ENCODE results near the gene HEBP2. TPM values are rescaled to one million over a fixed set of nuclear protein-coding genes. Genes with fewer than 3 reads are reported as not detected.

The HEBP2 gene
- total RNA-seq, 1 donor from 2014 or later = 41.9 TPM

GRCh38 chr6:138454981-138455706 lies 51.1 kb downstream of the HEBP2 start:
- Histone ChIP-seq H3K9me3 (no peaks in the 10 kb centered on the region), H3K4me3 (no peak overlapping the region), H3K4me1 (peaks cover 8% of the 10 kb centered on the region), H3K36me3 (no peaks in the 10 kb centered on the region), H3K27me3 (no peaks in the 10 kb centered on the region), H3K27ac (peak overlapping the region; percentile 20)
- ATAC-seq = peak; percentile 95
- TF ChIP-seq CTCF (IDR thresholded peaks at IDR 0.05) = no peak
- peak; percentile 81 for DNase-seq
- intact Hi-C loops (cut with DNase I) = no loop called here

GRCh38 chr6:138455746-138456400 lies 51.9 kb downstream of the HEBP2 start:
- Histone ChIP-seq H3K27ac (peak overlapping the region; percentile 20), H3K36me3 (no peaks in the 10 kb centered on the region), H3K27me3 (no peaks in the 10 kb centered on the region), H3K4me1 (peaks cover 8% of the 10 kb centered on the region), H3K4me3 (no peak overlapping the region), H3K9me3 (no peaks in the 10 kb centered on the region)
- TF ChIP-seq CTCF (IDR thresholded peaks at IDR 0.05) = no peak
- DNase-seq = no peak
- peak; percentile 41 for ATAC-seq
- intact Hi-C loops (cut with DNase I) = no loop called here

GRCh38 chr6:138456401-138456790 lies 52.4 kb downstream of the HEBP2 start:
- H3K36me3 ChIP-seq = no peaks in the 10 kb centered on the region
- ATAC-seq (no peak), DNase-seq (no peak)
- H3K4me3 ChIP-seq = no peak overlapping the region
- intact Hi-C loops (cut with DNase I) = no loop called here
- peak overlapping the region; percentile 20 for H3K27ac ChIP-seq
- H3K4me1 ChIP-seq = peaks cover 8% of the 10 kb centered on the region
- no peak for TF ChIP-seq CTCF (IDR thresholded peaks at IDR 0.05)
- H3K27me3 ChIP-seq = no peaks in the 10 kb centered on the region
- no peaks in the 10 kb centered on the region for H3K9me3 ChIP-seq

GRCh38 chr6:138461647-138462046 lies 57.6 kb downstream of the HEBP2 start:
- H3K9me3 ChIP-seq = no peaks in the 10 kb centered on the region
- DNase-seq (no peak), ATAC-seq (no peak)
- H3K36me3 ChIP-seq = peaks cover 16% of the 10 kb centered on the region
- H3K4me3 ChIP-seq = no peak overlapping the region
- no peak for TF ChIP-seq CTCF (IDR thresholded peaks at IDR 0.05)
- H3K4me1 ChIP-seq = no peaks in the 10 kb centered on the region
- no peaks in the 10 kb centered on the region for H3K27me3 ChIP-seq
- H3K27ac ChIP-seq = no peak overlapping the region
- intact Hi-C loops (cut with DNase I) = no loop called here

DNA sequence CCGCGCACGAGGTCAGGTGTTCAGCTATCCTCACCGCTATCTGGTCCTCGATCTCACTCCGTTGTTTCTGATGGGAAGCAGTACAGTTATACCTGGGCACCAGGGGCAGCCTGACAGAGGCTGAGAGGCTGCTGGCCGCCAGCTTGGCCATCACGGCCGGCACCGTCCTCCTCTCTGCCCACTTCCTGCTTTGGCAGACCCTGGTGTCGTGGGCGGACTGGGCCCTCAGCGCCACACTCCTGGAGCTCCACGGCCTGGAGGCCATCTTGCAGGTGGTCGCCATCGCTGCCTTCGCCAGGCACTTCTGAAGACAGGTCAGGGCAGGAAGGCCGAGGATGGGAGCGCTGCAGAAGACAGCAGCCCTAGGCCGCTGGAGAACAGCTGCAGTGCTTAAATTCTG lies 60.1 kb downstream of the HEBP2 start:
- Histone ChIP-seq H3K36me3 (peaks cover 16% of the 10 kb centered on the region), H3K4me1 (no peaks in the 10 kb centered on the region), H3K27ac (no peak overlapping the region), H3K4me3 (no peak overlapping the region), H3K27me3 (no peaks in the 10 kb centered on the region), H3K9me3 (no peaks in the 10 kb centered on the region)
- DNase-seq = no peak
- no peak for TF ChIP-seq CTCF (IDR thresholded peaks at IDR 0.05)
- intact Hi-C loops (cut with DNase I) = no loop called here
- peak; percentile 39 for ATAC-seq
